GM21529 (cell line): ENCODE measurements around the gene EIF4G1.

Experiments
- ATAC-seq: cut with Tn5 transposase; IDR thresholded peaks from one replicate; pipeline ENCODE4 v1.9.1; 2021; ENCODE audit not compliant: unreplicated experiment

EIF4G1 gene

DNA sequence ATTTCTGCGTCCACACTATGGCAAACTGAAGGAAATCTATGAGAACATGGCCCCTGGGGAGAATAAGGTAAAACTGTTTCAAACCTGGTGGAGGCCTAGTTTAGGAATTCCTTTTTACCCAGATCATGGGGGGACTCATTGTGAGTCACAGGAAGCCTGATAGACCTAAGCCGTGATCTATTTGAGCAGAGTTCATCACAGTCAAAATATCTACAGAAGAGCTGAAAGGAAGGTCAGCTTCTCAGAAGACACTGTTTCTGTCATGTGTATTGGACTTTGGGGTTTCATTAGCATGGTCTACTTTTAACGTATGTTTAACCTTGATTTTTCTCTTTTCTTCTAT lies 14.1 kb upstream of the EIF4G1 start:
- no peak for ATAC-seq

DNA sequence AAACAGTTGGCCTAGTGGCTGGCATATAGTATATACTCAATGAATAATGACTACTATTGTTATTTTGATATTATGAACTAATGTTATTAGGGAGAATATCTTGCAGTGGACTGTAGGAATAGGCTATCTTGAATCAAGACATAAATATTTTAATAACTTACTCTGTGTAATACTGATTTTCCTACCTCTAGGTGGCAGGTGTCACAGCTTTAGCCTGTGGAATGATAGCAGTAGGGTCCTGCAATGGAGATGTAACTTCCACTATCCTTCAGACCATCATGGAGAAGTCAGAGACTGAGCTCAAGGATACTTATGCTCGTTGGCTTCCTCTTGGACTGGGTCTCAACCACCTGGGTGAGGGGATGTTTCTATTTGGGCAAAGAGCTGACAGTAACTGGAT lies 8.8 kb upstream of the EIF4G1 start:
- no peak for ATAC-seq

DNA sequence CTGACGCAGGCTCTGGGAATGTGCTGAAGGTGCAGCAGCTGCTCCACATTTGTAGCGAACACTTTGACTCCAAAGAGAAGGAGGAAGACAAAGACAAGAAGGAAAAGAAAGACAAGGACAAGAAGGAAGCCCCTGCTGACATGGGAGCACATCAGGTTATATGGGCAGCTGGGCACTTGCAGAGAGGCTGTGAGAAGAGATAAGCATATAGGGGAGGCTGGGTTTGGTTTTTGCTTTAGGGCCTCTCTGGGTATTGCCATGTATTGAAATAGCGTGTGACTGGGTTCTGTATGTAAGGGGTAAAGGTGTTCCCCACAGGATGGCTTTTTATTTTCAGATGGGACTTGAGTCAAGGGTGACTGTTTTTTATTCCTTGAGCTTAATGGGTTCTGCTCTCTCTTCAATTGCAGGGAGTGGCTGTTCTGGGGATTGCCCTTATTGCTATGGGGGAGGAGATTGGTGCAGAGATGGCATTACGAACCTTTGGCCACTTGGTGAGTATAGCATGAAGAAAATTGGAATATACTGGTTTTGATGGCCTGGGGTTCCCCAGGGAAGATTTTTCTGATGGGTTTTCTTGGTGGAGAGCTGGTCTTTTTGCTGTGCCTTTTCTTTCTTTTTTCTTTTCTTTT lies 7.9 kb upstream of the EIF4G1 start:
- ATAC-seq = no peak

DNA sequence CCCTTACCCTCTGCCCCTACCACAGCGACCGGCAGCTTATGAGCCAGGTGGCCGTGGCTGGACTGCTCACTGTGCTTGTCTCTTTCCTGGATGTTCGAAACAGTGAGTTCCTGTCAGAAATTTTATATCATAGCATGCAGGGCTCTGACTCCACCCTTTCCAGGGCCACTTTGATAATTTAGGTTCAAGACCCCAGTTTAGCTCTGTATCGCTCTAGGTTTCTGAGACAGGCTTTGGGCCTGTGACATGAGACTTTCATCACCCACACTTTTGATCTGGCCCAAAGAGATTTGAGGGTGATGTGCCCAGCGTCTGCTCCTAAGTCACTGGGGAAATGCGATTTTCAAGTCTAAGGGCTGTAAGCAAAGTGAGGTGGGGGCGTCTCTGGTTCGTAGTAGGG lies 6.5 kb upstream of the EIF4G1 start:
- ATAC-seq = no peak

DNA sequence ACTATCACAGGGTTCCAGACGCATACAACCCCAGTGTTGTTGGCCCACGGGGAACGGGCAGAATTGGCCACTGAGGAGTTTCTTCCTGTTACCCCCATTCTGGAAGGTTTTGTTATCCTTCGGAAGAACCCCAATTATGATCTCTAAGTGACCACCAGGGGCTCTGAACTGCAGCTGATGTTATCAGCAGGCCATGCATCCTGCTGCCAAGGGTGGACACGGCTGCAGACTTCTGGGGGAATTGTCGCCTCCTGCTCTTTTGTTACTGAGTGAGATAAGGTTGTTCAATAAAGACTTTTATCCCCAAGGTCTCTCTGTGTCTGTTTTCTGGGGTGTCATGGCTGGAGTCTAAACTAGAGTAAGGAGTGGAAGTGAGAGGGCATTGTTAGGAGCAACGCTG lies 5.7 kb upstream of the EIF4G1 start:
- no peak for ATAC-seq

DNA sequence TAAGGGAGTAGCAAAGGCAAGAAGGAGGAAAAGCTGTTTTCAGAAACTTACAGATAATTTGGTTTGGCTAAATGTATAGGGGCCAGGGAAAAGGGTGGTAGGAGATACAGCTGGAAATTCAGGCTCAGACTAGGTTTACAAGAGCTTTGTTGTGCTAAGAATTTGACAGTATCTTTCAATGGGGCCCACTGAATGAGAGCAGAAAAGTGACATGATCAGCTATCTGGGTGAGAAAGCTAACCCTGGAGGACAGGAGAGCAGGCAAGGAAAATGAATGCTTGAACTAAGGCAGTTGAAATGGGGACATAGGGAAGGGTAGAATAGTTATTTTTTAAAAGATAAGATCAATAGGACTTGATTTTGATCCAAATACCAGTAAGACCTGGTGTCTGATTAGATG lies 2.8 kb upstream of the EIF4G1 start:
- ATAC-seq = no peak

DNA sequence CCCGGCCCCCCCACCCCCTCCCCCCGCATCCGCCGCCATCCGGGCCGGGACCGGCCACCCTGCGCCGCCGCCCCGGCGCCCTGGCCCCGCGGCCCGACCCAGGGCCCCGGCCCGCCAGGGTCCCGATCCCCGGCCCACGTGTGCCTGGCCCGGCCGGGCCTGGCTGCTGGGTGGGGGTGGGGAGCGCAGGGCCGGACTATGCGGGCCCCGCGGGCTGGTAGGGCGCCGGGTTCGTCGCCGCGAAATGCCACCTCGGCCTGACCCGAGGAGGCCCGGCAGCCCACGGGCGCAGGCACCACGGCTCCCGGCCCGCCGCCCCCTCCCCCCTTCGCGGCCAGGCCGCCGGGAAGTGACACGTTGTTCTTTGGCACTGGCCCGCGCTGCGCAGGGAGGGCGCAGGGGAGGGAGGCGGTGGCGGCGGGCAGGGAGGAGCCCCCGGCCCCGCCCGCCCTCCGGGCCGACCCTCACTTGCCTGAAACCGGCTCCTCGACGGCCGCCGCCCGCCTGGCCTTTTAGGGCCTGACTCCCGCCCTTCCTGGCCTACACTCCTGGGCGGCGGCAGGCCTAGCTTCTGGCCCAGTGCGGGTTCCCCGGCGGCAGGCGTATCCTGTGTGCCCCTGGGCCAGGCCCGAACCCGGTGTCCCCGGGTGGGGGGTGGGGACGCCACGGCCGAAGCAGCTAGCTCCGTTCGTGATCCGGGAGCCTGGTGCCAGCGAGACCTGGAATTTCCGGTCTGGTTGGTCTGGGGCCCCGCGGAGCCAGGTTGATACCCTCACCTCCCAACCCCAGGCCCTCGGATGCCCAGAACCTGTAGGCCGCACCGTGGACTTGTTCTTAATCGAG lies 515 bp downstream of the EIF4G1 start:
- ATAC-seq = peak; percentile 39

DNA sequence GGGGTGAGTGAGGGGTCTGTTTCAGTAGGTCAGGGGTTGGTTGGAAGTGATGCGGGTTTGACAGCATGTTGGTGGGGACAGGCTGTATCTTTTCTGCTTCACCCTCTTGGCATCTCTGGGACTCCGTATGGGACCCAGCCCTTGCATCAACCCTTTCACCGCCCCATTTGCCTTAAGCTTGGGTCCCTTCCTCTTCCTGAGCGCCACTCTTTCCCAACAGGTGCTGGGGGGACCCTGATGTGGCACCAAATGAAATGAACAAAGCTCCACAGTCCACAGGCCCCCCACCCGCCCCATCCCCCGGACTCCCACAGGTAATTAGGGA lies 1.1 kb downstream of the EIF4G1 start:
- peak; percentile 18 for ATAC-seq

DNA sequence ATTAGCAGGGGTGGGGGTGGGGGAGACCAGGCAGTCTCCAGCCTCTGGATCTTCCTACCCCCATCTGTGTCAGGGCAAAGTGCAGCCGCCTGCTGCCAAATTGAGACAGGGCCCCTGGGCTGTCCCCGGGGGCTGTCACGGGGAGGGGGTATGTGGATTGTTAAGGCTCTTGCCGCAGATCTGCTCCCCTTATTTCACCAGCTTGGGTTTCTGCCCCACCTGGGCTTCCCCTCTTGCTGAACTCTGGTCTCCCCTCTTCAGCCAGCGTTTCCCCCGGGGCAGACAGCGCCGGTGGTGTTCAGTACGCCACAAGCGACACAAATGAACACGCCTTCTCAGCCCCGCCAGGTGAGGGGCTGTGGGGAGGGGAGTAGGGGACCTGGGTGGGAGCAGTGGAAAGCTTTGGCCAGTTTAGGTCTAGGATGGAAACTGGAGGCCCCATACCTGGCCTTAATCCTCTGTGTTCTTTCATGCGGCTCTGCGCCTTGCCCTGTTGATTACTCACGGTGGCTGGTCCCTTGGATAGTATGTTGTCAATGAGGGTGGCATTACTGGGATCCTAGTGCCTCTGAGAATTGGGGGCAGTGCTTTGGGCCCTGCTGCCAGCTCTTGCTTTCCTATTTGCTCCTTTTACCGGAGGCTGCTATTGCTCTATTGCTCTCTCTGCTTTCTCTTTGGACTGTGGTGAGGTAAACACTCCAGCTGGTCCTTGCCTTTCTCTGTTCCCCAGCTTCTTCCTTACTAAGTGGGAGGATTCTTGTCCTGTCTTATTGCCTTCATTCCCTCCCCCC lies 1.7 kb downstream of the EIF4G1 start:
- no peak for ATAC-seq

DNA sequence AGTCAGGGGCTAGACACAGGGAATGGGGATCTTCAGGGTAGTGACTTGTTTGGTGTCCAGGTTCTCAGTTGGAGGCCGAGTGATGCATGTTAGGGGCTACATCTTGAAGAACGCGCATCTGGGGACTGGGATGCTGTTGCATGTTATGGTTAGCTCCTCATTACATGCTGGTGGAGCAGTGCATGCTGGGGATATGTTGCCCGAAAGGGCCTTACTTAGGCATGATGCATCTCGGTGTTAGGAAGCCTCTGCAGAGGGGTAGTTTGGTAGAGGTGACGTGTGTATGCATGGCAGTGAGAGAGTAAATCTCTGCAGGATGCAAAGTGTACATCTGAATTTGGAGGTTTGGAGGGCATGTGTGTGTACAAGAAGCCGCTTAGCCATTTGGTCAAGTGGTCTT lies 2.4 kb downstream of the EIF4G1 start:
- no peak for ATAC-seq

DNA sequence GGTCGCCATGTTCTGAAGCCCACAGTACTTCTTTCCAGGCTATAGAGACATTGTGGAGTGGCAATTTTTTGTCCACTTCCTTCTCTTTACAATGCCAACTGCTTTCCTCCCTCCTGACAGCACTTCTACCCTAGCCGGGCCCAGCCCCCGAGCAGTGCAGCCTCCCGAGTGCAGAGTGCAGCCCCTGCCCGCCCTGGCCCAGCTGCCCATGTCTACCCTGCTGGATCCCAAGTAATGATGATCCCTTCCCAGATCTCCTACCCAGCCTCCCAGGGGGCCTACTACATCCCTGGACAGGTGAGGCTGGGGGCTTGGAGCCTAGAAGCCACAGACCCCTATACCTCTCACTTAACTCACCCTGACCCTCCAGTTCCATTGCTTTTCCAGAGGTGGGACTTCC lies 2.8 kb downstream of the EIF4G1 start:
- ATAC-seq = no peak

DNA sequence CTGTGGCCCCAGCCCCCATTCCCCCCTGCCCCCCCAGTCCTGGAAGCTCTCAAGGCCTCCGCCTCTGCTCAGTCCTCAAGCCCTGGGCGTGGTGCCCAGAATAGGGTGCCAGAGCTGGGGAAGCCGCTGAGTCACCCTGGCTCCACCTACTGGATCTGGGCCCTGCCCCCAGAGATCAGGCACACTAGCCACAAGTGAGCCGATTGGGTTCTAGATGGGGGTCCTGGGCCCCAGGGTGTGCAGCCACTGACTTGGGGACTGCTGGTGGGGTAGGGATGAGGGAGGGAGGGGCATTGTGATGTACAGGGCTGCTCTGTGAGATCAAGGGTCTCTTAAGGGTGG lies 5.7 kb downstream of the EIF4G1 start:
- no peak for ATAC-seq

DNA sequence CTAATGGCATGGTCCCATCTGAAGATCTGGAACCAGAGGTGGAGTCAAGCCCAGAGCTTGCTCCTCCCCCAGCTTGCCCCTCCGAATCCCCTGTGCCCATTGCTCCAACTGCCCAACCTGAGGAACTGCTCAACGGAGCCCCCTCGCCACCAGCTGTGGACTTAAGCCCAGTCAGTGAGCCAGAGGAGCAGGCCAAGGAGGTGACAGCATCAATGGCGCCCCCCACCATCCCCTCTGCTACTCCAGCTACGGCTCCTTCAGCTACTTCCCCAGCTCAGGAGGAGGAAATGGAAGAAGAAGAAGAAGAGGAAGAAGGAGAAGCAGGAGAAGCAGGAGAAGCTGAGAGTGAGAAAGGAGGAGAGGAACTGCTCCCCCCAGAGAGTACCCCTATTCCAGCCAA lies 7.3 kb downstream of the EIF4G1 start:
- ATAC-seq = no peak

DNA sequence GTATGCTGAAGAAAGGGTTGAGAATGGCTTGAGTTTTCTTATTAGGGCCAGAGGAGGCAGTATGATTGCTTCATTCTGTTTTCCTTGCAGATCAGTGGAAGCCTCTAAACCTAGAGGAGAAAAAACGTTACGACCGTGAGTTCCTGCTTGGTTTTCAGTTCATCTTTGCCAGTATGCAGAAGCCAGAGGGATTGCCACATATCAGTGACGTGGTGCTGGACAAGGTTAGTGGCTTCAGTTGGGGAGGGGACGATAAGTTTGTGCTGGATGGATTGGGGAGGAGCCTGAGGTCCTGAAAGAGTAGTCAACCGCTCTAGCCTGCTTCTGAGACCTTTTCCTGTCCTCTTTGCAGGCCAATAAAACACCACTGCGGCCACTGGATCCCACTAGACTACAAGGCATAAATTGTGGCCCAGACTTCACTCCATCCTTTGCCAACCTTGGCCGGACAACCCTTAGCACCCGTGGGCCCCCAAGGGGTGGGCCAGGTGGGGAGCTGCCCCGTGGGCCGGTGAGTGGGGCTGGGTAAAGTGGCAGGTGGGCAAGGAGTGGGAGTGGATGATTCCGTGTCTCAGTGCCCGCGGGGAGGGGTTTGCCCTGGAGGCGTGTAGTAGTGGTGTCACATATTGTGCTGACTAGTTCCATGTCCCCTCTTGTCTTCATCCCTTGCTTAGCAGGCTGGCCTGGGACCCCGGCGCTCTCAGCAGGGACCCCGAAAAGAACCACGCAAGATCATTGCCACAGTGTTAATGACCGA lies 8.5 kb downstream of the EIF4G1 start:
- ATAC-seq = no peak

DNA sequence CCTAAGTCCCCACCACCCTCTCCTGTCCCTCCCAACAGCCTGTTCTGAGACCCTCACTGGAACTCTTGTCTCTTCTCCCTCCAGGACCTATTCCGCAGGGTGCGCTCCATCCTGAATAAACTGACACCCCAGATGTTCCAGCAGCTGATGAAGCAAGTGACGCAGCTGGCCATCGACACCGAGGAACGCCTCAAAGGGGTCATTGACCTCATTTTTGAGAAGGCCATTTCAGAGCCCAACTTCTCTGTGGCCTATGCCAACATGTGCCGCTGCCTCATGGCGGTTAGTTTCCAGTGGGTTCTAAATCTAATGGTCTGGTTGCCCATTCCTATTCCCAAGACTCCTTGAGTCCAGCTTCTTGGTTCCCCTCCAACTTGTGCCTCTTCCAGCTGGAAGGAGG lies 9.3 kb downstream of the EIF4G1 start:
- ATAC-seq = no peak

DNA sequence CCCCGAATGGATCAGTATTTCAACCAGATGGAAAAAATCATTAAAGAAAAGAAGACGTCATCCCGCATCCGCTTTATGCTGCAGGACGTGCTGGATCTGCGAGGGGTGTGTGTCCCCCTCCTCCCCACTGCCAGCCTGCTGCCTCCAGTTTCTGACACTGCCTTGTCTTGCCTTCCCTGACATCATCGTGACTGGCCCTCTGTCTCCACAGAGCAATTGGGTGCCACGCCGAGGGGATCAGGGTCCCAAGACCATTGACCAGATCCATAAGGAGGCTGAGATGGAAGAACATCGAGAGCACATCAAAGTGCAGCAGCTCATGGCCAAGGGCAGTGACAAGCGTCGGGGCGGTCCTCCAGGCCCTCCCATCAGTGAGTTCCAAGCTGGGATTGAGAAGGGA lies 10.9 kb downstream of the EIF4G1 start:
- no peak for ATAC-seq

DNA sequence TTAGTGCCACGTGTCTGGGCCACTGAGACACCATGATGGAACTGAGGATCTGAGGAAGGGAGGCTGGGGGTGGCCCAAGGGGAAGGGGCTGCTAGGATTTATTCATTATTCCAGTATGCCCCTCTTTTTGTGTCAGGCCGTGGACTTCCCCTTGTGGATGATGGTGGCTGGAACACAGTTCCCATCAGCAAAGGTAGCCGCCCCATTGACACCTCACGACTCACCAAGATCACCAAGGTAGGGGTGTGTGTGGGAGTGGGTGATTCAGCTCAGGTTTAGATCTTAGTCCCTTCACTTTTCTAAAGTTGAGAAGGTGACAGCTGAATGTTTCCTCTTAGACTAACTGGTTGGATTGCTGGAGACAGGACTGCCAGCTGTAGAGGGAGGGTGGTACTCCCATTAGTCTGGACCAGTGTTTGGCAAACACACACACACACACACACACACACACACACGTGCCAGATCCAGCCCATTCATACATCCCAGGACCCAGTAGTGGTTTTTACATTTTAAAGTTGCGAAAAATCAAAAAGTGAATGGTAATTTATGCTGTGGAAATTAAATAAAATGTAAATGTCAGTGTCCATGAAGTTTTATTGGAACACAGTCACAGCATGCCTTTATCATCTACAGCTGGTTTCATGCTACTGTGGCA lies 11.4 kb downstream of the EIF4G1 start:
- no peak for ATAC-seq

DNA sequence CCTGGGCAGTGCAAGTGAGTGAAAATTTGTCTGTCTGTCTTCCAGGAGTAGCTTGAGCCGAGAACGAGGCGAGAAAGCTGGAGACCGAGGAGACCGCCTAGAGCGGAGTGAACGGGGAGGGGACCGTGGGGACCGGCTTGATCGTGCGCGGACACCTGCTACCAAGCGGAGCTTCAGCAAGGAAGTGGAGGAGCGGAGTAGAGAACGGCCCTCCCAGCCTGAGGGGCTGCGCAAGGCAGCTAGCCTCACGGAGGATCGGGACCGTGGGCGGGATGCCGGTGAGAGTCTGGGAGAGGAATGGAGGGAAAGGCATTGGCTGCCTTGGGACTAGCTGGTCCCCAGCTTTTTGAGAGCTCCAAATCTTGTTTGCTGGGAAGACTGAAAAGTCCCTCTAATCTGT lies 12.8 kb downstream of the EIF4G1 start:
- no peak for ATAC-seq

DNA sequence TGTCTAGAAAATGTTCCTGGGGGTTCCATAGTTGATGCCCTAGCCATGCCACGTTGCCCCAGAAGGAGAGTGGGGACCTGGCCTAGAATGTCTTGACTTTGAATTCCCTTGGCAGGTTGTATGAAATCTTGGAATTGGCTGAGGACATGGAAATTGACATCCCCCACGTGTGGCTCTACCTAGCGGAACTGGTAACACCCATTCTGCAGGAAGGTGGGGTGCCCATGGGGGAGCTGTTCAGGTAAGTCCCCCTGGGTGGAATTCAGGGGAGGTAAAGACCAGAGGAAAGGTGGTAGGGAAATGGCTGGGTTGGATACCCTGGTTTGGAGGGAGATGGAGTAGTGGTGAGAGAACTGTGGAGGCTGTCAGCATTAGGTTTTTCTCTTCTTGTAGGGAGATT lies 14.1 kb downstream of the EIF4G1 start:
- ATAC-seq = no peak

DNA sequence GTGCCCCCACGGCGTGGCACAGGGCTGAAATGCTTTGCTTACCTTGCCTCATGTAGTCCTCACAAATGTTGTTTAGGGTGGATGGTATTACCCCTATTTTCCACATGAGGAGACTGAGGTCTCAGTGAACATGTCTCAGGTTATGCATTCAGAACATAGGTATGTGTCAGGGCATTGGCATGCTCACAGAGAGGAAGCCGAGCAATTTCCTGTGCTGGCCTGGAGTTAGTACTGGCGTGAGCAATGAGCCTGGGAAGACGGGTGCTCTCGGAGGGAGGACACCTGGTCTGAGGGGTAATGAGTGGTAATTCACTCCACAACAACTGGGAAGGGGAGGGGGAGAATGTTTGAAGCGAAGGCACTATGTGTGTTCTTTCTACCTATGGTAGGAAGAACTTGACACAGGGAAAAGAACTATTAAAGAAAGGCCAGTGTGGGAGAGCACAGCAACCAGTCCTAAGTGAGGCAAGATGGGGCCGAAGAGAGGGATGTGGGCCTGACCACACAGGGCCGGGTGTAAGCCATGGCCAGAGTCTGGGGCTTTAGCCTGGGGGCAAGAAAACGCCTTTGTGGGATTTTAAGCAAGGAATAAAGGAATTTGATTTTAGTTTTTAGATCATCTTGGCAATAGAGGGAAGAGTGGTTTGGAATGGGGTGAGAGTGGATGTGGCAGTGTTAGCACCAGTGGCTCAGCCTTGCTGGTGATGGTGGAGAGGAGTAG lies 18.1 kb downstream of the EIF4G1 start:
- no peak for ATAC-seq

DNA sequence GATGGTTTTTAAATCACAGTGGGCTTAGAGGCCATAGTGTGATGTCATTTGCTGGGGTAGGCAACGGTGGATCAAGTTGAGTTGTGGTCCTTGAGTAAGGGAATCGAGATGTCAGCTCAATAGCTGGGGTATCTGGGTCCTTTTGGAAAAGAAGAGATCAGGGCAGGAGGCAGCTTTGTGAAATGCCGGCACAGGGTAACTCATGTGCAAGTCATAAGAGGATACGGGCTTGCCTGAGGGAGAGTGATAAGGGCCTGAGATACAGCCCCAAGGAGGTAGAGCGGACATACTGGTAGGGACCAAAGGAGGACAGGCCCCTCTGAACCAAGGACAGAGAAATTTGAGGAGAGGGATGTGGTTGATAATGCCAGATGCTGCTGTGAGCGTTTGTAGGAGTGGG lies 18.8 kb downstream of the EIF4G1 start:
- no peak for ATAC-seq
